Cortex of kidney (tissue), 1 donor: ENCODE results near the gene A2M.

Source experiments
- DNase-seq: peaks from one replicate; lab custom pipeline; 2025; lab: John Stamatoyannopoulos, UW

The A2M gene

GRCh38 chr12:9036227-9036626 is 79.5 kb downstream of the A2M start:
- DNase-seq, result no peak

- no peak for DNase-seq
These were observed 81.6 kb downstream of the A2M start for GRCh38 chr12:9034095-9034494.

GRCh38 chr12:9033265-9033887 is 82.3 kb downstream of the A2M start:
- no peak for DNase-seq

GRCh38 chr12:9032202-9032964 is 83.3 kb downstream of the A2M start:
- DNase-seq, result no peak

- DNase-seq, result no peak
These were observed 84.9 kb downstream of the A2M start for GRCh38 chr12:9030776-9031175.

GRCh38 chr12:9027161-9028059 is 88.3 kb downstream of the A2M start:
- DNase-seq, result no peak

- DNase-seq, result no peak
These were observed 91.2 kb downstream of the A2M start for GRCh38 chr12:9024512-9024911.

- no peak for DNase-seq
These were observed 93.1 kb downstream of the A2M start for GRCh38 chr12:9022592-9022991.
